B cell (primary cell): ENCODE data around the gene SIRT7. TPM values are rescaled to one million over a fixed set of nuclear protein-coding genes. Genes with fewer than 3 reads are reported as not detected.

Experiments
- ATAC-seq: fragments of 200-7000 bp; cut with Tn5 transposase; one replicate; pipeline ENCODE4 v1.10.0; 2021; ENCODE audit warnings: low read depth, mild to moderate bottlenecking, moderate number of reproducible peaks, moderate library complexity
- CTCF ChIA-PET: fragments of 350-600 bp; sonication (Branson Sonifier 250); formaldehyde crosslinking; loops from one replicate; lab custom pipeline; 2021; ENCODE audit warnings: antibody characterized with exemption, inconsistent platforms; lab: Charles Lee
- POLR2A ChIA-PET: fragments of 350-600 bp; sonication (Branson Sonifier 250); formaldehyde crosslinking; loops from one replicate; lab custom pipeline; 2021; ENCODE audit warnings: antibody characterized with exemption; lab: Charles Lee
- DNase-seq: peaks from one replicate; pipeline ENCODE4 v3.0.0; 2013
- H2AFZ ChIP-seq: 2 replicates; pipeline ENCODE4 v1.6.1; 2012; ENCODE audit warnings: mild to moderate bottlenecking, low read depth, low read length; ENCODE audit not compliant: insufficient read depth, poor library complexity, severe bottlenecking
- H3K27ac ChIP-seq, 2 donors: 1 replicate in 1 of 2; 2 replicates in 1 of 2; pipeline ENCODE4 v1.5.1; 2012 to 2013; ENCODE audit warnings: low read length in 2 of 2, mild to moderate bottlenecking in 2 of 2, moderate library complexity in 1 of 2
- H3K27me3 ChIP-seq, 4 experiments: fragments of 200-600 bp in 1 of 4; sonication (generic) in 1 of 4; replicated peaks in 1 of 4; 1 replicate in 2 of 4; 2 replicates in 2 of 4; pipeline versions ENCODE4 v1.6.1 to v1.7.0; 2013 to 2016; ENCODE audit warnings: low read length in 3 of 4, mild to moderate bottlenecking in 2 of 4, mixed read lengths in 1 of 4, moderate library complexity in 1 of 4; ENCODE audit not compliant: insufficient read depth in 4 of 4, control insufficient read depth in 3 of 4; ENCODE audit errors: control extremely low read depth in 1 of 4
- H3K36me3 ChIP-seq, 2 experiments: replicated peaks in 1 of 2; 1 replicate in 1 of 2; 2 replicates in 1 of 2; pipeline versions ENCODE4 v1.6.1 to v1.7.1; 2013; ENCODE audit warnings: low read length in 1 of 2; ENCODE audit not compliant: insufficient read depth in 2 of 2, control insufficient read depth in 1 of 2; ENCODE audit errors: control extremely low read depth in 1 of 2, extremely low read depth in 1 of 2
- H3K4me1 ChIP-seq, 2 donors: fragments of 200-600 bp in 1 of 2; sonication (generic) in 1 of 2; 1 replicate in 1 of 2; 2 replicates in 1 of 2; pipeline versions ENCODE4 v1.5.1 to v1.6.1; 2013 to 2017; ENCODE audit warnings: low read length in 2 of 2; ENCODE audit not compliant: control insufficient read depth in 2 of 2, insufficient read depth in 2 of 2
- H3K4me2 ChIP-seq: replicated peaks from 2 replicates; pipeline ENCODE3; 2012; ENCODE audit warnings: mild to moderate bottlenecking, low read depth, low read length; ENCODE audit not compliant: poor library complexity, severe bottlenecking
- H3K4me3 ChIP-seq, 5 experiments: fragments of 200-600 bp in 1 of 5; sonication (generic) in 1 of 5; 1 replicate in 3 of 5; 2 replicates in 2 of 5; pipeline versions ENCODE4 v1.5.1 to v1.7.0; 2011 to 2016; ENCODE audit warnings: low read length in 4 of 5, mild to moderate bottlenecking in 4 of 5, low read depth in 2 of 5, control low read depth in 1 of 5, moderate library complexity in 1 of 5; ENCODE audit not compliant: insufficient read depth in 1 of 5; ENCODE audit errors: control extremely low read depth in 1 of 5, extremely low read depth in 1 of 5
- H3K79me2 ChIP-seq: fragments of 200-600 bp; sonication (generic); one replicate; pipeline ENCODE4 v1.6.0; 2016; ENCODE audit warnings: low read length; ENCODE audit not compliant: control insufficient read depth, insufficient read depth
- H3K9ac ChIP-seq: fragments of 200-600 bp; sonication (generic); 2 replicates; pipeline ENCODE4 v1.6.1; 2017; ENCODE audit warnings: mild to moderate bottlenecking, low read length, moderate library complexity
- H3K9me3 ChIP-seq, 3 donors: one replicate each; pipeline versions ENCODE4 v1.6.1 to v1.7.1; 2013; ENCODE audit warnings: low read length in 2 of 3; ENCODE audit not compliant: control insufficient read depth in 2 of 3, insufficient read depth in 1 of 3; ENCODE audit errors: control extremely low read depth in 1 of 3
- H4K20me1 ChIP-seq: 2 replicates; pipeline ENCODE4 v1.6.0; 2012; ENCODE audit warnings: mild to moderate bottlenecking, low read length; ENCODE audit not compliant: insufficient read depth, control insufficient read depth, poor library complexity, severe bottlenecking
- H3K27ac Mint-ChIP-seq: one replicate; pipeline ENCODE4 v1.8.0; 2021; ENCODE audit warnings: mixed read lengths
- H3K27me3 Mint-ChIP-seq: one replicate; pipeline ENCODE4 v1.8.0; 2021; ENCODE audit warnings: mixed read lengths
- H3K4me1 Mint-ChIP-seq: one replicate; pipeline ENCODE4 v1.8.0; 2021; ENCODE audit warnings: mixed read lengths
- H3K4me3 Mint-ChIP-seq: one replicate; pipeline ENCODE4 v1.8.0; 2021; ENCODE audit warnings: mixed read lengths
- H3K9me3 Mint-ChIP-seq: one replicate; pipeline ENCODE4 v1.8.0; 2022; ENCODE audit warnings: mixed read lengths; ENCODE audit not compliant: insufficient read depth
- EZH2 ChIP-seq: IDR thresholded peaks from 2 replicates; pipeline ENCODE4 v1.6.1; 2012; ENCODE audit warnings: borderline replicate concordance, low read depth, mild to moderate bottlenecking, moderate library complexity, low read length; ENCODE audit not compliant: insufficient read depth, poor library complexity, severe bottlenecking
- WGBS: methylation state at CpG from one replicate; pipeline ENCODE4 v1.1.5; 2013; ENCODE audit warnings: missing lambda C conversion rate; ENCODE audit not compliant: insufficient coverage; 5-methylcytosine and 5-hydroxymethylcytosine counted together
- intact Hi-C: fragments of 100-400 bp; cut with micrococcal nuclease; formaldehyde crosslinking; loops from one replicate; pipeline ENCODE4 v1.10.0; 2022
- polyA plus RNA-seq: library from polyadenylated mRNA; depleted of rRNA; stranded (reverse); fragments of >200 nt; gene quantifications from 2 replicates; pipeline ENCODE4 v1.2.3, GENCODE V29; 2012
- total RNA-seq, 2 donors: library from RNA; stranded (reverse); fragments of 120-200 nt in 1 of 2; gene quantifications; 1 replicate in 1 of 2; 2 replicates in 1 of 2; pipeline versions ENCODE4 v1.2.3 to v1.2.4, GENCODE V29; 2013 to 2022
- TF ChIP-seq, protein P1 (sequence below): fragments of 200-600 bp; IDR thresholded peaks from one replicate; pipeline ENCODE4 v1.8.0; 2022; ENCODE audit warnings: antibody characterized with exemption, mild to moderate bottlenecking

SIRT7 gene
- total and polyA plus RNA-seq, 2 donors (not counting 1 experiment from before 2014, with no cell fraction given): 77.2 to 82.7 TPM

DNA sequence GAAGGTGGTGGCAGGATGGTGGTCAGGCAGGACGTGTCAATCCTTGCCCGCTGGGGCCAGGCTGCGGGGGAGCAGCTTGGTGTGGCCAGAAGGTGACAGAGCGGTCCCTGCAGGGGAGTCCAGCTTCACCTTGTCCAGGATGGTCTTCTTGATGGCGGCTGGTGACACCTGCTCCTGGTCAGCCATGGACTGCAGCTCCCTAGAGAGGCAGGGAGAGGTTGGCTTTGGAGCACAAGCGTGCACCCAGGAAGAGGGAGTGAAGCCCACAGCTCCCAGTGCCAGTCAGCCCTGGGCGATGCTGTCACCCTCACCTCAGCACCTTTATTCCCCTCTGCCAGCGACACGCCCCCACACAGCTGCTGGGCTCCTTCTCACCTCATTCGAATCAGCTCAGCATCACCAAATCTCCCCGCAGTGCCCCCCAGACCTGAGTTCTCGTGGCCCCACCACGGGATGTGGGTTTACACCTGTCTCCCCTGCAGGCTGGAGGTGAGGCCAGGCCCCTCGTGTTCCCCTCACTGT lies 15.3 kb upstream of the SIRT7 start:
- no peak overlapping the region for H3K9ac ChIP-seq
- intact Hi-C loops: no loop called here
- Mint-ChIP-seq H3K27ac (no peak overlapping the region), H3K4me1 (peaks cover 14% of the 10 kb centered on the region), H3K4me3 (no peak overlapping the region), H3K27me3 (peaks cover 10% of the 10 kb centered on the region), H3K9me3 (no peaks in the 10 kb centered on the region)
- no peak overlapping the region for H3K27ac ChIP-seq
- no peaks in the 10 kb centered on the region for H4K20me1 ChIP-seq
- no peak for ATAC-seq
- no peak overlapping the region for H2AFZ ChIP-seq
- peaks cover 0 to 21% (median 8%) of the 10 kb centered on the region in 4 experiments for H3K27me3 ChIP-seq
- H3K4me3 ChIP-seq: no peak overlapping the region
- POLR2A ChIA-PET: no interaction called here
- peaks cover 18 to 21% of the 10 kb centered on the region in 2 donors for H3K4me1 ChIP-seq
- H3K36me3 ChIP-seq: no peaks in the 10 kb centered on the region
- WGBS: 91% methylated on average over 14 of the region's 14 CpGs
- H3K4me2 ChIP-seq: no peak overlapping the region
- no peak for DNase-seq
- no peaks in the 10 kb centered on the region for H3K9me3 ChIP-seq
- H3K79me2 ChIP-seq: no peaks in the 10 kb centered on the region
- no peak for TF ChIP-seq EZH2
- TF ChIP-seq, protein P1, sequence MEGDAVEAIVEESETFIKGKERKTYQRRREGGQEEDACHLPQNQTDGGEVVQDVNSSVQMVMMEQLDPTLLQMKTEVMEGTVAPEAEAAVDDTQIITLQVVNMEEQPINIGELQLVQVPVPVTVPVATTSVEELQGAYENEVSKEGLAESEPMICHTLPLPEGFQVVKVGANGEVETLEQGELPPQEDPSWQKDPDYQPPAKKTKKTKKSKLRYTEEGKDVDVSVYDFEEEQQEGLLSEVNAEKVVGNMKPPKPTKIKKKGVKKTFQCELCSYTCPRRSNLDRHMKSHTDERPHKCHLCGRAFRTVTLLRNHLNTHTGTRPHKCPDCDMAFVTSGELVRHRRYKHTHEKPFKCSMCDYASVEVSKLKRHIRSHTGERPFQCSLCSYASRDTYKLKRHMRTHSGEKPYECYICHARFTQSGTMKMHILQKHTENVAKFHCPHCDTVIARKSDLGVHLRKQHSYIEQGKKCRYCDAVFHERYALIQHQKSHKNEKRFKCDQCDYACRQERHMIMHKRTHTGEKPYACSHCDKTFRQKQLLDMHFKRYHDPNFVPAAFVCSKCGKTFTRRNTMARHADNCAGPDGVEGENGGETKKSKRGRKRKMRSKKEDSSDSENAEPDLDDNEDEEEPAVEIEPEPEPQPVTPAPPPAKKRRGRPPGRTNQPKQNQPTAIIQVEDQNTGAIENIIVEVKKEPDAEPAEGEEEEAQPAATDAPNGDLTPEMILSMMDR: no peak
- CTCF ChIA-PET: no interaction called here

DNA sequence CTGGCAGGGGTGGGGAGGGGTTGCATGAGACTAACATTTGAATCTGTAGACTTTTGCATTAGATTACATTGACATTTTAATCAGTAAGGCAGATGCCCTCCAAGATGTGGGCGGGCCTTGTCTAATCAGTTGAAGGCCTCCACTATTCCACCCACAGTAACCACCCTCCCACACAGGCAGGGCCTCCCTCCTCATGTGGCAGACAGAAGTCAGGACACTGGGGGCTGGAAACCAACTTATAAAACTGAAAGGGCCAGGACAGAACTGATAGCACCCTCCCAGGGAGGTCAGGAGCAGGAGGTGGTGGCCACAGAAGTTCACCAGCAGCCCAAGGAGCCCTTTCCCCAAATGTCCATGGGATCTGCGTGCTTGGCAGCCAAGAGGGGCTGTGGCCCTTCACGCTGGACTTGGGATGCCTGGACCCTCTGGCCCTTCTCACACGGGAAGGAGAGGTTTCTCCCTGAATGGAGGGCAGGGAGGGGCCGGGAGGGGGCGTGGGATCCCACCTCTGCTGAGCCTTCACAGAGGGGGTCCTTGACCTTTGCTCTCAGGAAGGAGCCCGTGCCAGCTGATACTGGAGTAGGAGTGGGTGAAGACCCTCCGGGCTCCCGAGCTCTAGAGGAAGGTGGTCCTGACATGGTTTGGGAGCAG lies 14.5 kb upstream of the SIRT7 start:
- H3K4me1 Mint-ChIP-seq: peaks cover 11% of the 10 kb centered on the region
- no peak for TF ChIP-seq EZH2
- TF ChIP-seq, protein P1: no peak

More for the DNA sequence above, 14.5 kb upstream of the SIRT7 start:
- Histone ChIP-seq H3K36me3 (no peaks in the 10 kb centered on the region), H3K27ac (no peak overlapping the region), H2AFZ (no peak overlapping the region), H4K20me1 (no peaks in the 10 kb centered on the region), H3K4me2 (no peak overlapping the region), H3K4me3 (no peak overlapping the region), H3K9ac (no peak overlapping the region), H3K9me3 (no peaks in the 10 kb centered on the region), H3K27me3 (peaks cover 0 to 23% (median 9%) of the 10 kb centered on the region in 4 experiments), H3K79me2 (no peaks in the 10 kb centered on the region), H3K4me1 (peaks cover 18 to 19% of the 10 kb centered on the region in 2 donors)
- H3K27me3 Mint-ChIP-seq: peaks cover 10% of the 10 kb centered on the region
- intact Hi-C loops: no loop called here
- POLR2A ChIA-PET: no interaction called here
- ATAC-seq: no peak
- no peak for DNase-seq
- H3K27ac Mint-ChIP-seq: no peak overlapping the region
- no peaks in the 10 kb centered on the region for H3K9me3 Mint-ChIP-seq
- 91% methylated on average over 9 of the region's 9 CpGs for WGBS
- H3K4me3 Mint-ChIP-seq: no peak overlapping the region
- CTCF ChIA-PET: no interaction called here
